A549 (cell line): ENCODE measurements around the gene BDNF.

Source experiments
- CTCF ChIP-seq: fragments of >200 bp; sonication (Bioruptor Twin); formaldehyde crosslinking; IDR thresholded peaks from 3 replicates; pipeline ENCODE4 v1.5.1; 2016
- EP300 ChIP-seq, 2 experiments: fragments of >200 bp; sonication (Bioruptor Twin); formaldehyde crosslinking; IDR thresholded peaks; 2 replicates in 1 of 2; 3 replicates in 1 of 2; pipeline ENCODE4 v1.6.1; 2016 to 2017
- ESRRA ChIP-seq: fragments of 150-350 bp; IDR thresholded peaks from 2 replicates; pipeline ENCODE4 v1.6.1; 2014; ENCODE audit warnings: mild to moderate bottlenecking, low read length, borderline replicate concordance
- JUN ChIP-seq, 2 experiments: fragments of >200 bp; sonication (Bioruptor Twin); formaldehyde crosslinking; IDR thresholded peaks; 2 replicates in 1 of 2; 3 replicates in 1 of 2; pipeline ENCODE4 v1.6.1; 2016 to 2017
- MAZ ChIP-seq: fragments of 150-350 bp; IDR thresholded peaks from 2 replicates; pipeline ENCODE4 v1.6.1; 2014; ENCODE audit warnings: antibody characterized with exemption, low read depth, low read length, borderline replicate concordance
- POLR2AphosphoS2 ChIP-seq: conservative IDR thresholded peaks from 2 replicates; pipeline ENCODE4 v1.6.1; 2012; ENCODE audit warnings: low read length, improper control_type of control experiment, inconsistent platforms
- TF ChIP-seq, protein P1 (sequence below): IDR thresholded peaks from 2 replicates; pipeline ENCODE4 v1.6.1; 2012

GRCh38 chr11:27627979-27628378 is 72.3 kb downstream of the BDNF start:
- TF ChIP-seq POLR2AphosphoS2 (no peak), CTCF (no peak), EP300 (IDR thresholded peaks at IDR 0.05) (no peak), JUN (IDR thresholded peaks at IDR 0.05) (no peak), ESRRA (no peak), MAZ (no peak)
- TF ChIP-seq, protein P1, sequence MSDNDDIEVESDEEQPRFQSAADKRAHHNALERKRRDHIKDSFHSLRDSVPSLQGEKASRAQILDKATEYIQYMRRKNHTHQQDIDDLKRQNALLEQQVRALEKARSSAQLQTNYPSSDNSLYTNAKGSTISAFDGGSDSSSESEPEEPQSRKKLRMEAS = no peak
